Measurements from ENCODE around the gene TUBB3. TPM values are rescaled to one million over a fixed set of nuclear protein-coding genes. Genes with fewer than 3 reads are reported as not detected.
"Not testable (repeated sequence)": the region's sequence is repeated elsewhere in the genome, so short reads cannot be mapped to it uniquely, and the experiment has no call there.

The TUBB3 gene
- total RNA-seq, 3 donors from 2014 or later = 1.6 to 2.9 (median 1.8) TPM

DNA sequence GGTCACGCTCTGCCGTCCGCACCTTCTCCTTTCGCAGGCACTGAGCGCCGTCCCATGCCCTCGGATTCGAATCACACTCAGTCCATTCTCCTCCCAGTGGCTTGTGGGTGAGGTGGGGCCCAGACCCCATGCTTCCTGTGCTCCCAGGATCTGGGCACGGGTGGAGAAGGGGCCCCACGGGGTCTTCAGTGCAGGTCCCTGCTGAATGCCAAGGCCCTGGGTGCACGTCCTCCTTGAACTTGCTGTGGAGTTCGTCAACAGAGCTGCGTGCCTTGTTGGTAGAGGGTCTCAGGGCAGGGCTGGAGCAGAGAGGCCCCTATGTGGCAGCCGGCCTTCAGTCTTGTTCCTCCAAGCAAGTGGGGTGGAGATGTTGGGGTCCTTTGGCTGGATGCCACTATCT, 11.8 kb upstream of the TUBB3 start:
- TF ChIP-seq POLR2A (IDR thresholded peaks at IDR 0.05) = no peak
- TF ChIP-seq, protein P1, sequence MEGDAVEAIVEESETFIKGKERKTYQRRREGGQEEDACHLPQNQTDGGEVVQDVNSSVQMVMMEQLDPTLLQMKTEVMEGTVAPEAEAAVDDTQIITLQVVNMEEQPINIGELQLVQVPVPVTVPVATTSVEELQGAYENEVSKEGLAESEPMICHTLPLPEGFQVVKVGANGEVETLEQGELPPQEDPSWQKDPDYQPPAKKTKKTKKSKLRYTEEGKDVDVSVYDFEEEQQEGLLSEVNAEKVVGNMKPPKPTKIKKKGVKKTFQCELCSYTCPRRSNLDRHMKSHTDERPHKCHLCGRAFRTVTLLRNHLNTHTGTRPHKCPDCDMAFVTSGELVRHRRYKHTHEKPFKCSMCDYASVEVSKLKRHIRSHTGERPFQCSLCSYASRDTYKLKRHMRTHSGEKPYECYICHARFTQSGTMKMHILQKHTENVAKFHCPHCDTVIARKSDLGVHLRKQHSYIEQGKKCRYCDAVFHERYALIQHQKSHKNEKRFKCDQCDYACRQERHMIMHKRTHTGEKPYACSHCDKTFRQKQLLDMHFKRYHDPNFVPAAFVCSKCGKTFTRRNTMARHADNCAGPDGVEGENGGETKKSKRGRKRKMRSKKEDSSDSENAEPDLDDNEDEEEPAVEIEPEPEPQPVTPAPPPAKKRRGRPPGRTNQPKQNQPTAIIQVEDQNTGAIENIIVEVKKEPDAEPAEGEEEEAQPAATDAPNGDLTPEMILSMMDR (IDR thresholded peaks at IDR 0.05) = no peak
- no peak for TF ChIP-seq POLR2AphosphoS5 (IDR thresholded peaks at IDR 0.05)
- Histone ChIP-seq H3K4me3 (no peak overlapping the region), H3K9me3 (no peaks in the 10 kb centered on the region), H3K4me1 (no peaks in the 10 kb centered on the region), H3K27me3 (no peaks in the 10 kb centered on the region), H3K36me3 (no peaks in the 10 kb centered on the region), H3K27ac (no peak overlapping the region)
- DNase-seq (ENCODE audit: low spot score in 2 of 2) = no peak
- intact Hi-C loops (cut with DNase I; ENCODE audit: low total_unique reads) = no loop called here

GRCh38 chr16:89912143-89912542, 11.0 kb upstream of the TUBB3 start:
- H3K9me3 ChIP-seq = no peaks in the 10 kb centered on the region
- DNase-seq (ENCODE audit: low spot score in 2 of 2) = no peak
- no peaks in the 10 kb centered on the region for H3K27me3 ChIP-seq
- no peak overlapping the region for H3K27ac ChIP-seq
- H3K4me1 ChIP-seq = no peaks in the 10 kb centered on the region
- intact Hi-C loops (cut with DNase I; ENCODE audit: low total_unique reads) = no loop called here
- no peak for TF ChIP-seq POLR2AphosphoS5 (IDR thresholded peaks at IDR 0.05)
- TF ChIP-seq POLR2A (IDR thresholded peaks at IDR 0.05) = no peak
- TF ChIP-seq, protein P1 (IDR thresholded peaks at IDR 0.05) = no peak
- H3K36me3 ChIP-seq = no peaks in the 10 kb centered on the region
- H3K4me3 ChIP-seq = no peak overlapping the region

DNA sequence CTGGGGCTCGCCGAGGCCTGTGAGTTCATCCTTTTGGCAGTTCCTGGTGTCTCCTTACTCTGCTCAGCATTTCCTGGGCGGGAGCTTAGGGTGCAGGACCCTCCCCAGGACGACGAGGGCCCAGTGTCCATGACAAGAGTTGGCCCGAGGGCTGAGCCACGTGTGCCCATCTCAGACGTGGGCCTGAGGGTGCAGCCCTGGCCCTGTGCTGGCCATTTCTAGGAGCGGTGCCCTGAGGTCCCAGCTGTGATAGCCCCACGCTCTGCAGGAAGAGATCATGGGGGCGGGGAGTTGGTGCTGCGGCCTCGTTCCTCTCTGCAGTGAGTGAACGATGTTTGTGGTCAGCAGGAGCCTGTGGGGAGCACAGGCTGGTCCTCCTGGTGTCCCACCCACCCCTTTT, 10.5 kb upstream of the TUBB3 start:
- Histone ChIP-seq H3K27me3 (no peaks in the 10 kb centered on the region), H3K4me1 (peaks cover 0 to 2% of the 10 kb centered on the region in 2 donors), H3K4me3 (no peak overlapping the region), H3K36me3 (no peaks in the 10 kb centered on the region), H3K9me3 (no peaks in the 10 kb centered on the region), H3K27ac (no peak overlapping the region)
- TF ChIP-seq, protein P1 (IDR thresholded peaks at IDR 0.05) = no peak
- TF ChIP-seq POLR2A (IDR thresholded peaks at IDR 0.05) (no peak), POLR2AphosphoS5 (IDR thresholded peaks at IDR 0.05) (no peak)
- no peak for DNase-seq (ENCODE audit: low spot score in 2 of 2)
- intact Hi-C loops (cut with DNase I; ENCODE audit: low total_unique reads) = no loop called here

GRCh38 chr16:89913408-89914387, 9.4 kb upstream of the TUBB3 start:
- TF ChIP-seq, protein P1 (IDR thresholded peaks at IDR 0.05) = no peak
- TF ChIP-seq POLR2A (IDR thresholded peaks at IDR 0.05) (no peak), POLR2AphosphoS5 (IDR thresholded peaks at IDR 0.05) (no peak)
- intact Hi-C loops (cut with DNase I; ENCODE audit: low total_unique reads) = no loop called here
- Histone ChIP-seq H3K4me3 (no peak overlapping the region), H3K9me3 (no peaks in the 10 kb centered on the region), H3K36me3 (no peaks in the 10 kb centered on the region), H3K27me3 (no peaks in the 10 kb centered on the region), H3K27ac (no peak overlapping the region), H3K4me1 (peaks cover 7 to 12% of the 10 kb centered on the region in 2 donors)
- DNase-seq (ENCODE audit: low spot score in 2 of 2) = no peak

GRCh38 chr16:89914642-89915285, 8.4 kb upstream of the TUBB3 start:
- H3K27ac ChIP-seq; H3K9me3 ChIP-seq; DNase-seq (ENCODE audit: low spot score in 2 of 2); intact Hi-C loops (cut with DNase I; ENCODE audit: low total_unique reads); H3K36me3 ChIP-seq; H3K27me3 ChIP-seq; H3K4me3 ChIP-seq: not testable (repeated sequence)
- peaks cover 8 to 13% of the 10 kb centered on the region in 2 donors for H3K4me1 ChIP-seq

All from breast epithelium (tissue), 4 donors.